Activated naive CD8-positive, alpha-beta T cell treated with anti-CD3 and anti-CD28 coated beads, Interleukin-2, amount 50 U/mL, for 16 hours (primary cell): ENCODE measurements around the gene SET.

ENCODE experiments used
- DNase-seq: peaks from one replicate; pipeline ENCODE4 v3.0.0-alpha.2; 2020; ENCODE audit warnings: low read depth, low spot score

The SET gene

DNA sequence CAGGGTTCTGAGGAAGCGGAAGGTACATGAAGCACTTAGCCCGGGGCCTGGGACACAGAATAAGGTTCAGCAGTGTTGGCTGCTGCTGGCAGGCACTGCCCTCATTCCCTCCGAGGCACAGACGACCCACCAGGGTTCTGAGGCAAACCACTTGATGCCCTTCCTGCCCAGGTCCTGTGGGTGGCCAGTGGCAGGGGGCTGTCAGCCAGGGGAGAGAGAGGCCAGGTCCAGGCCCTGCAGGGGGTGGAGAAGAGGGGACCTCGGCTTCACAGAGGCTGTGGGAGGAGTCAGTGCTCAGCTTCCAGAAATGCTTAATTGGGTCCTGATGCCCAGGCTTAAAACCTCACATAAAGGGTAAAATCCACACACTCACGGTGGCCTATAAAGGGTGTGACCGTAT lies 39.3 kb downstream of the SET start:
- no peak for DNase-seq

DNA sequence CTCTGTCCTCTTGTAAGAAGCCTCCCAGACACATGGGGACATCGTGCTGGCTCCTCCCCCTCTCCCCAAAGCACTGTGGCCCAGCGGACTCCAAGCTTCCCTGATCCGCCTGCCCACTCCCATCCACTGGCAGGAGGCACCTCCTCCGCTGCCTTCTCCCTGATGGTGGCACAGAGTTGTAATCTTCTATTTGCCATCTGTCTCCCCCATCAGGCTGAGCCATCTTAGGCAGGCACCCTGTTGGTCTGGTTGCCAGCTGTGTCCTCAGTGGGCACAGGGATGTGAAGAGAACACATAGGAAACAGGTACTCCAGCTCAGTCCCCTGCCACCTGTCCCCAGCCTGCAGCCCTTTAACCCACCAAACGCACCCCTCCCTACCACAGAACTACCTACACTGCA lies 40.3 kb downstream of the SET start:
- no peak for DNase-seq

DNA sequence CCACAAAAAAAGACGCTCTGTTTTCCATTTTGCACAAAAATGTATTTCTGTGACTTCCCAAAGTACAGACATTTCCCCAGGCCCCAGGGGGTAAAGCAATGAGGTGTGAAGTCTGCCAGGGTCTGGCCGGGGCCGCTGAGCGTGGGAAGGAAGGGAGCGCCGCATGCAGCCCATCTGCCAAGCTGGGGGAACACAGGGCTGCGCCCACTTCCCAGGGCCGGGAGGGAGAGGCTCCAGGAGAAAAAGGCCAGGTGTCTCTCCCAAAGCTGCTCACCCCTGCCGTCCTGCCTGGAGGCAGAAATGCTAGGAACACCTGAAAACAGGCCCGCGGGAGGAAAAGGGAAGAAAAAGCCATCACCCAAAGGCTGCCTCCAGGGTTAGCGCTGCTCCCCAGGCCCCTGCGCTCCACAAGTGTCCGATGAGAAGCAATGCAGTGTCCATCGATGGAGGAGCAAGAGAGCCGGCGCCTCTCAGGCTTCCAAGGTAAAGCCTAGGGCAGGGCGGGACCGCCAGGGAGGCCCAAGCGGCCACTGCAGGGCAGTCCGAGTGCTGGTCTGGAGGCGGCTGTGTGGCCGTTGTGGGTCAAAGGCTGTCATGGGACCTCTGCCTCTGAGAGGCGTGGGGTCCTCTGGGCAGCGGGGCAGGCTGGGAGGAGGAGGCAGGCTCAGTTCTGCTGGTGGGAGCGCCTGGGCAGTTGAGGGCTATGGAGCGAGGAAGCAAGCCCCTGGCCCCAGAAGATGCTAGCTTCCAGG lies 40.9 kb downstream of the SET start:
- DNase-seq: no peak

DNA sequence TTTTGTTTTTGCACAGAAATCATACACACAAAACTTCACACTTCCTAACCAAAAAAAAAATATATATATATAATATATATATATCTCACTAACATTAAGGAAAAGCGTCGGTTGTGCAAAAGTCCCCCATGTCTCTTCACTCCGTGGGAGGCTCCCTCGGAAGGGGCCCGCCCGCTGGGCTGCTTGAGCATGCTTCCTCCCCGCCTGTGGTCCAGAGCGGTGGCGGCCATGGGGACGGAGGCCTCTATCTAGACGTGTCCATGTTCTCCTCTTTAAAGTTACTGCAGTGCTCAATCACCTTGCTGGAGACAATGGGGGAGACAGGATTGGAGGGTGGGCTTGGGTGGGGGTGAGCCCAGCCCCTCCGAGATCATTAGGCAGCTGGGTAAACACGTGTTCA lies 42.1 kb downstream of the SET start:
- no peak for DNase-seq

DNA sequence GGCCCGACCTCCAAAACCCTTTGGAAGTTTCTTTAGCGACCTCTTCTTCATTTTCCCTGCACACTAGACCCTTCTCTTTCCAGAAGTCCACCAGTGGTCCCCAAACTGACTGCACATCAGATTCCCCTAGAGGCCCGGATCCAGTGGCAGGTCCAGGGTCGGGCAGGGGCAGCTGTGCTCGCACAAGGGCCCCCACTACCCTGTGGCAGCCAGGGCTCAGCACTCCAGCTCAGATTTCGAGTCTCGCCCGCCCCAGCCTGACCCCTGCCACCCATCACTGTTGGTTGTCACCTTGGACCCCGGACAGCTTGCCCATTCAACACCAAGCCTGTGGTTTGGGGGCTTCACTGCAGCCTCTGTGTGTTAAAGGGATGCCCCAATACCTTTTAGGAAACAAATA lies 42.7 kb downstream of the SET start:
- no peak for DNase-seq

DNA sequence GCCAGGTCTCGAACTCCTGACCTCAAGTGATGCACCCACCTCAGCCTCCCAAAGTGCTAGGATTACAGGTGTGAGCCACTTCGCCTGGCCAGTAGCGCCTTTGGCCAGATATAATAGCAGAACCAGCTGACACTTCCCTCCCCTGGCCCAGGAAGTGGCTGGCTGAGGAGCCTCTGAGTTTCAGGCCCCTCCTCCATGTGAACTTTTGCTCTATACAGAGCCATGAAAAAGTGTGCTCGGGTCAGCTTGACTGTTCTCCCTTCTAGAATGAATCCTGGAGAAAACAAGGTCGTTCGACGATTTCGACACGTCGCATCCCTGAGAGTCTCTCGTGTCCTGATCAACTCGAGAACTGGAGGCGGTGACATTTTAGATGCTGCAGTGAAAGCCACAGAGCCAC lies 43.6 kb downstream of the SET start:
- no peak for DNase-seq

DNA sequence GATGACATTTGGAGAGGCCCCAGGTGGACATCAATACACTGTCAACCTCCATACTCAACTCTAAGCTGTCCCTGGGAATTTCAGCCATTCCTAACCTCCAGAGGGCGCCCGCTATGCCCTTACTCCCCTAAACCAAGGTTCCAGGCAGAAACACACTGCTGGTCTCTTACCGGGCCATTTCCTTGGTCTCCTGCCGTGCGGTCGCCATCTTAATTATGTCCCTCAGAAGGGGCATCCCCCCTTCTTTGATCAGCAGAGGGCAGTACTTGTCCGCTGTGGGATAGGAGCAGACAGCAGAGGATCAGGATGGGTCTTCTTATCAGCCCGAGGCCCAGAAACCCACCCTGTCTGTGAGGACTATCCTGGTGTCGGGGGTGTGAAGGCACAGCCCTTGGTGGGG lies 44.2 kb downstream of the SET start:
- no peak for DNase-seq

DNA sequence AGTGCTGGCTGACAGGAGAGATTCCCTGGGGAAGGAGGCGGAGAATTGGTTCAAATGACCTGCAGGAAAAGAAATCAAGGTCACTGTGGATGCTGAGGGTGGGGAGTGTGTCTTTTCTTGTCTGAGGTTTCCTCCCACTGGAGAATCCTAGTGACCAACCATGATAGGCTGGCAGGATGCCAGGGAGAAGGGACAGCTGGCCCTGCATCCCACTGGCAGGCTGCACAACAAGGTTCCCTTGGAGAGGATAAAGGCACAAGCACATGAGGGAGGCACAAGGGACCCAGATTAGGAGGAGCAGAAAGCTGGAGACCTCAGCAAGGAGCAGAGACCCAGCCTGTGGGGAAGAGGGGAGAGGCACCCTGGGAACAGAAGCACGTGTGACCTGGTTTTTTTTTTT lies 46.4 kb downstream of the SET start:
- no peak for DNase-seq

DNA sequence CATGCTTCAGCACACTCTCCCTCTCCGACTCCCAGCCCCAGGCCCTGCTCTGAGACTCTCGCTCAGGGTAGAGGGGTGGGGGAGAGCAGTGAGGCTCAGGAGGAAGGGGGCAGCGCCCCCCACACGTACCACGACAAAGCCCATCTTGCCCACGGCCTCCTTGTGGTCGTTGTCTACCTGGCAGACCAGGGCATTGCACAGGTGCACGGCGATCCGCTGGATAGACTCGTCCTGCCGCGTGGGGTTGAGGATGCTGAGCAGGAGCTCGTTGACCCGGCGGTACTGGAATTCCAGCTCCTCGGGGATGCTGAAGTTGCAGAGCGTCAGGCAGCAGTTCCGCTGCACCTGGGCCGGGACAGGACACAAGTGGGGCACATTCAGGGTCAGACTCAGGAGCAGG lies 53.4 kb downstream of the SET start:
- DNase-seq: no peak

DNA sequence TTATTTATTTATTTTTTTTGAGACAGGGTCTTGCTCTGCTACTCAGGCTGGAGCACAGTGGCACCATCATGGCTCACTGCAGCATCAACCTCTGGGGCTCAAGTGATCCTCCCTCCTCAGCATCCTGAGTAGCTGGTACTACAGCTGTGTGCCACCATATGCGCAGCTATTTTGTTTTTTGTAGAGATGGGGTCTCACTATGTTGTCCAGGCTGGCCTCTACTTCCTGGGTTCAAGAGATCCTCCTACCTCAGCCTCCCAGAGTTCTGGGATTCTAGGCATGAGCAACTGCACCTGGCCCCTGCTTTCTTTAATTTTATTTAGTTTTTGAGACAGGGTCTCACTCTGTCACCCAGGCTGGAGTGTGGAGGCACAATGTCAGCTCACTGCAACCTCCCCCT lies 54.4 kb downstream of the SET start:
- DNase-seq: no peak
